Colonic mucosa (tissue), 4 donors: ENCODE data around the gene GPR37L1. TPM values are rescaled to one million over a fixed set of nuclear protein-coding genes. Genes with fewer than 3 reads are reported as not detected.

Experiments
- DNase-seq: peaks from one replicate; pipeline ENCODE4 v3.0.0-alpha.2; 2020
- H3K27ac ChIP-seq: fragments of 200-600 bp; one replicate; pipeline ENCODE4 v1.8.0; 2021
- H3K27me3 ChIP-seq: fragments of 200-600 bp; one replicate; pipeline ENCODE4 v1.8.0; 2021
- H3K36me3 ChIP-seq: fragments of 200-600 bp; one replicate; pipeline ENCODE4 v1.8.0; 2021
- H3K4me1 ChIP-seq: fragments of 200-600 bp; one replicate; pipeline ENCODE4 v1.8.0; 2021; ENCODE audit warnings: mild to moderate bottlenecking
- H3K4me3 ChIP-seq: fragments of 200-600 bp; one replicate; pipeline ENCODE4 v1.8.0; 2021
- H3K9ac ChIP-seq, 2 donors: one replicate each; pipeline ENCODE4 v1.7.0; 2013; ENCODE audit warnings: control low read depth in 2 of 2, low read depth in 2 of 2, low read length in 2 of 2
- H3K9me3 ChIP-seq: fragments of 200-600 bp; one replicate; pipeline ENCODE4 v1.8.0; 2021
- intact Hi-C: fragments of 100-400 bp; cut with DNase I; formaldehyde crosslinking; loops from one replicate; pipeline ENCODE4 v1.14.1; 2022
- total RNA-seq, 2 donors: library from RNA; stranded (reverse); fragmentation: NEBNext Ultra II Directional in 1 of 2; extraction: Animal tissue kit (Norgen Biotek cat#: 25700) in 1 of 2; gene quantifications; one replicate each; pipeline ENCODE4 v1.2.1, GENCODE V29; 2021
- TF ChIP-seq, protein P1 (sequence below): fragments of 200-600 bp; IDR thresholded peaks from one replicate; pipeline ENCODE4 v1.8.0; 2022; ENCODE audit warnings: antibody characterized with exemption, mild to moderate bottlenecking
- donor health status: healthy.
- donor health status: DM: no; HTN: no; CAD: no.
- donor health status: DM: no; HTN: no; CAD: no.

The GPR37L1 gene
- total RNA-seq, 2 donors from 2014 or later = 1.6 to 3.1 TPM

DNA sequence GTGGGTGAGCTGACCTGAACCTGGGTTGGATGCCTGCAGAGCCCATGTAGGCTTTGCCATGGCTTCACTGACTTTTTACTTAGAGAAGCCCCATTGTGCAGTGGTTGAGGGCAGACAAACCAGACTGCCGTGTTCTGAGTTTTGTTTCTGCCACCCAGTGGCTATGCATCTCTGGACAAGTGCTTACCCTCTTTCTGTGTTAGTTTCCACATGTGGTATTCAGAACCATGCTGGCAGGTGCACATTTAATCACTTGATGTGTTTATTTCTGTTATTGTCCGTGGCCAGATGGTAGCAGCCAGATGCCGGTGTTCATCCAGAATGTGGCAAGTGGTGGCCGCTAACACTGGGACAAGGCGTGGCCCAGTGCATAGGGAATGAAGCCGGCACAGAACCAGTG, 48.0 kb downstream of the GPR37L1 start:
- Histone ChIP-seq H3K36me3 (no peaks in the 10 kb centered on the region), H3K9ac (no peak overlapping the region), H3K27me3 (no peaks in the 10 kb centered on the region), H3K4me1 (no peaks in the 10 kb centered on the region), H3K27ac (no peak overlapping the region), H3K4me3 (no peak overlapping the region), H3K9me3 (no peaks in the 10 kb centered on the region)
- intact Hi-C loops = no loop called here
- no peak for DNase-seq
- TF ChIP-seq, protein P1, sequence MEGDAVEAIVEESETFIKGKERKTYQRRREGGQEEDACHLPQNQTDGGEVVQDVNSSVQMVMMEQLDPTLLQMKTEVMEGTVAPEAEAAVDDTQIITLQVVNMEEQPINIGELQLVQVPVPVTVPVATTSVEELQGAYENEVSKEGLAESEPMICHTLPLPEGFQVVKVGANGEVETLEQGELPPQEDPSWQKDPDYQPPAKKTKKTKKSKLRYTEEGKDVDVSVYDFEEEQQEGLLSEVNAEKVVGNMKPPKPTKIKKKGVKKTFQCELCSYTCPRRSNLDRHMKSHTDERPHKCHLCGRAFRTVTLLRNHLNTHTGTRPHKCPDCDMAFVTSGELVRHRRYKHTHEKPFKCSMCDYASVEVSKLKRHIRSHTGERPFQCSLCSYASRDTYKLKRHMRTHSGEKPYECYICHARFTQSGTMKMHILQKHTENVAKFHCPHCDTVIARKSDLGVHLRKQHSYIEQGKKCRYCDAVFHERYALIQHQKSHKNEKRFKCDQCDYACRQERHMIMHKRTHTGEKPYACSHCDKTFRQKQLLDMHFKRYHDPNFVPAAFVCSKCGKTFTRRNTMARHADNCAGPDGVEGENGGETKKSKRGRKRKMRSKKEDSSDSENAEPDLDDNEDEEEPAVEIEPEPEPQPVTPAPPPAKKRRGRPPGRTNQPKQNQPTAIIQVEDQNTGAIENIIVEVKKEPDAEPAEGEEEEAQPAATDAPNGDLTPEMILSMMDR = no peak

DNA sequence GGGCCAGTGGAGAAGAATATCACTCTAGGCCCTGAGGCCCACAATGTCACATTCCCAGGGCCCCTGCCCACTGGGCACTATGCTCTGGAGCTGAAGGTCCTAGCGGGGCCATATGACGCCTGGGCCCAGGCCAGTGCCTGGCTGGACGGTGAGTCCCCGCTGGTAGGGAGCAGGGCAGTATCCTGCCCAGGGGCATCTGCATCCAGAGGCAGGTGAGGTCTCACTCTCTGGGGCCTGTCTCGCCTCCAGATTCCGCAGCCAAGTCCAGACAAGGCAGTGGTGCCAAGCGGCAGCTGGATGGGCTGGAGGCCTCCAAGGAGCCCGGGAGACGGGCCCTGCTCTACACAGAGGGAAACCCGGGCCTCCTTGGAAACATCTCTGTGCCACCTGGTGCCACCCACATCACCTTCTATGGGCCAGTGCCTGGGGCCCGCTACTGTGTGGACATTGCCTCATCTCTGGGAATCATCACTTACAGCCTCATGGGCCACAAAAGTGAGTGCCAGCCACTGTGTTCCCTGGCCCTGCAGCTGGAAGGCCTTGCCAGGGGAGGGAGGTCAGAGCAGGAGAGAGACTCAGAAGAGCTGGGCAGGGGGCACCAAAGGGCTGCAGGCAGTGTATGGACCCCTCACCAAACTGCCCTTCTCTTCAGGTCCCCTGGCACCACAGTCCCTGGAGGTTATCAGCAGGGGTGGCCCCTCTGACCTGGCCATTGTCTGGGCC, 48.7 kb downstream of the GPR37L1 start:
- H3K4me1 ChIP-seq = no peaks in the 10 kb centered on the region
- H3K27me3 ChIP-seq = no peaks in the 10 kb centered on the region
- no peak overlapping the region for H3K4me3 ChIP-seq
- intact Hi-C loops = no loop called here
- H3K36me3 ChIP-seq = no peaks in the 10 kb centered on the region
- H3K27ac ChIP-seq = no peak overlapping the region
- no peaks in the 10 kb centered on the region for H3K9me3 ChIP-seq
- no peak overlapping the region for H3K9ac ChIP-seq
- no peak for DNase-seq
- TF ChIP-seq, protein P1 = no peak

GRCh38 chr1:202172015-202172355, 49.3 kb downstream of the GPR37L1 start:
- intact Hi-C loops = no loop called here
- Histone ChIP-seq H3K27ac (no peak overlapping the region), H3K4me1 (no peaks in the 10 kb centered on the region), H3K9me3 (no peaks in the 10 kb centered on the region), H3K27me3 (no peaks in the 10 kb centered on the region), H3K4me3 (no peak overlapping the region), H3K9ac (no peak overlapping the region), H3K36me3 (no peaks in the 10 kb centered on the region)
- TF ChIP-seq, protein P1 = no peak
- DNase-seq = no peak

GRCh38 chr1:202173993-202174392, 51.3 kb downstream of the GPR37L1 start:
- Histone ChIP-seq H3K27me3 (no peaks in the 10 kb centered on the region), H3K4me1 (no peaks in the 10 kb centered on the region), H3K9me3 (no peaks in the 10 kb centered on the region), H3K27ac (no peak overlapping the region), H3K36me3 (no peaks in the 10 kb centered on the region), H3K4me3 (no peak overlapping the region), H3K9ac (no peak overlapping the region)
- TF ChIP-seq, protein P1 = no peak
- intact Hi-C loops = no loop called here
- no peak for DNase-seq

- Histone ChIP-seq H3K9me3 (no peaks in the 10 kb centered on the region), H3K27me3 (no peaks in the 10 kb centered on the region), H3K4me3 (no peak overlapping the region), H3K4me1 (no peaks in the 10 kb centered on the region), H3K36me3 (no peaks in the 10 kb centered on the region), H3K27ac (no peak overlapping the region), H3K9ac (no peak overlapping the region)
- no peak for DNase-seq
- TF ChIP-seq, protein P1 = no peak
- intact Hi-C loops = no loop called here
Measured at GRCh38 chr1:202176949-202177927, 54.5 kb downstream of the GPR37L1 start.
